Measurements from ENCODE around the gene MYL5.

GRCh38 chr4:726838-727237 is 52.5 kb downstream of the MYL5 start:
- TF ChIP-seq EZH2 (IDR thresholded peaks at IDR 0.05; ENCODE audit: low read length, missing control alignments): no peak
- no peak for TF ChIP-seq CTCF (conservative IDR thresholded peaks at IDR 0.05 in 1 of 2, IDR thresholded peaks at IDR 0.05 in 1 of 2; ENCODE audit: low read depth in 1 of 2, low read length in 2 of 2)
